GM23338 (cell line): Measurements from ENCODE around the gene TIPIN. TPM values are rescaled to one million over a fixed set of nuclear protein-coding genes. Genes with fewer than 3 reads are reported as not detected.
A peak's percentile ranks its signal among the peaks of the same experiment; 100 is the strongest.

Experiments used
- ATAC-seq: fragments of 200-7000 bp; cut with Tn5 transposase; 3 replicates; pipeline ENCODE4 v1.9.1; 2020
- DNase-seq: peaks from one replicate; pipeline ENCODE4 v3.0.0-alpha.2; 2015; ENCODE audit warnings: low spot score
- H2AFZ ChIP-seq: fragments of 200-600 bp; sonication (generic); 2 replicates; pipeline ENCODE4 v1.8.0; 2016; ENCODE audit warnings: antibody characterized with exemption, mild to moderate bottlenecking, moderate library complexity
- H3F3A ChIP-seq: fragments of 200-600 bp; sonication (generic); replicated peaks from 2 replicates; pipeline ENCODE4 v1.8.0; 2017; ENCODE audit warnings: antibody characterized with exemption, mixed run types, low read depth
- H3K27ac ChIP-seq: fragments of 200-600 bp; sonication (generic); 2 replicates; pipeline ENCODE4 v1.6.1; 2016; ENCODE audit warnings: low read depth
- H3K27me3 ChIP-seq: fragments of 200-600 bp; sonication (generic); 2 replicates; pipeline ENCODE4 v1.8.0; 2016; ENCODE audit warnings: mild to moderate bottlenecking, mixed run types, moderate library complexity; ENCODE audit not compliant: insufficient read depth
- H3K36me3 ChIP-seq: fragments of 200-600 bp; sonication (generic); 2 replicates; pipeline ENCODE4 v1.8.0; 2016; ENCODE audit warnings: mild to moderate bottlenecking; ENCODE audit not compliant: insufficient read depth
- H3K4me1 ChIP-seq: fragments of 200-600 bp; sonication (generic); 2 replicates; pipeline ENCODE4 v1.8.0; 2016; ENCODE audit warnings: mild to moderate bottlenecking, moderate library complexity; ENCODE audit not compliant: insufficient read depth
- H3K4me2 ChIP-seq: fragments of 200-600 bp; sonication (generic); 2 replicates; pipeline ENCODE4 v1.7.1; 2017; ENCODE audit warnings: mixed run types
- H3K4me3 ChIP-seq: fragments of 200-600 bp; sonication (generic); 2 replicates; pipeline ENCODE4 v1.6.1; 2016; ENCODE audit warnings: mixed run types
- H3K79me2 ChIP-seq: fragments of 200-600 bp; sonication (generic); replicated peaks from 2 replicates; pipeline ENCODE4 v1.8.0; 2017; ENCODE audit warnings: mild to moderate bottlenecking; ENCODE audit not compliant: insufficient read depth
- H3K9me2 ChIP-seq: fragments of 200-600 bp; sonication (generic); 2 replicates; pipeline ENCODE4 v1.8.0; 2017; ENCODE audit not compliant: insufficient read depth
- H4K20me1 ChIP-seq: fragments of 200-600 bp; sonication (generic); replicated peaks from 2 replicates; pipeline ENCODE4 v1.8.0; 2017; ENCODE audit warnings: mild to moderate bottlenecking; ENCODE audit not compliant: insufficient read depth
- H3K27ac Mint-ChIP-seq: 2 replicates; pipeline ENCODE4 v1.8.0; 2020; ENCODE audit warnings: inconsistent platforms, mild to moderate bottlenecking, moderate library complexity, mixed read lengths
- H3K27me3 Mint-ChIP-seq: 3 replicates; pipeline ENCODE4 v1.8.0; 2022; ENCODE audit warnings: low read depth, mild to moderate bottlenecking, moderate library complexity, mixed read lengths, inconsistent platforms; ENCODE audit not compliant: insufficient read depth, poor library complexity
- H3K36me3 Mint-ChIP-seq: 3 replicates; pipeline ENCODE4 v1.8.0; 2021; ENCODE audit warnings: low read depth, mild to moderate bottlenecking, inconsistent platforms, moderate library complexity, mixed read lengths
- H3K4me1 Mint-ChIP-seq: 3 replicates; pipeline ENCODE4 v1.8.0; 2020; ENCODE audit warnings: mild to moderate bottlenecking, inconsistent platforms, mixed read lengths
- H3K4me3 Mint-ChIP-seq: 3 replicates; pipeline ENCODE4 v1.8.0; 2021; ENCODE audit warnings: moderate library complexity, mild to moderate bottlenecking, inconsistent platforms, mixed read lengths
- H3K9me3 Mint-ChIP-seq: 3 replicates; pipeline ENCODE4 v1.8.0; 2020; ENCODE audit warnings: moderate library complexity, mild to moderate bottlenecking, inconsistent platforms, mixed read lengths
- CREB1 ChIP-seq: fragments of 250-450 bp; sonication (Bioruptor Pico); IDR thresholded peaks from 2 replicates; pipeline ENCODE4 v1.5.0; 2020; ENCODE audit warnings: low read depth, mild to moderate bottlenecking, moderate library complexity
- JUNB ChIP-seq: IDR thresholded peaks from one replicate; pipeline ENCODE4 v1.6.1; 2016; ENCODE audit warnings: antibody characterized with exemption; ENCODE audit not compliant: unreplicated experiment
- STAT1 ChIP-seq: IDR thresholded peaks from one replicate; pipeline ENCODE4 v1.6.1; 2016; ENCODE audit warnings: antibody characterized with exemption; ENCODE audit not compliant: unreplicated experiment
- ZNF331 ChIP-seq: fragments of 250-450 bp; sonication (Bioruptor Pico); IDR thresholded peaks from 2 replicates; pipeline ENCODE4 v1.5.0; 2020; ENCODE audit warnings: low read depth, mild to moderate bottlenecking, moderate library complexity
- polyA plus RNA-seq: library from polyadenylated mRNA; unstranded; fragments of >200 nt; fragmentation: Nextera tagmentation; extraction: Ambion mirVana; gene quantifications from 2 replicates; pipeline ENCODE4 v1.2.1, GENCODE V29; 2016
- total RNA-seq: library from RNA; depleted of rRNA; stranded (reverse); fragments of >200 nt; shearing (Covaris generic); gene quantifications from 2 replicates; pipeline ENCODE4 v1.2.3, GENCODE V29; 2014
- TF ChIP-seq, protein P1 (sequence below): fragments of 250-450 bp; sonication (Bioruptor Pico); IDR thresholded peaks from 2 replicates; pipeline ENCODE4 v1.5.0; 2020; ENCODE audit warnings: mild to moderate bottlenecking, moderate library complexity
- TF ChIP-seq, protein P2 (sequence below): IDR thresholded peaks from one replicate; pipeline ENCODE4 v1.6.1; 2018; ENCODE audit warnings: antibody characterized with exemption; ENCODE audit not compliant: unreplicated experiment

Gene TIPIN
- total and polyA plus RNA-seq, 2 experiments from 2014 or later, result 25.3 to 39.1 TPM

DNA sequence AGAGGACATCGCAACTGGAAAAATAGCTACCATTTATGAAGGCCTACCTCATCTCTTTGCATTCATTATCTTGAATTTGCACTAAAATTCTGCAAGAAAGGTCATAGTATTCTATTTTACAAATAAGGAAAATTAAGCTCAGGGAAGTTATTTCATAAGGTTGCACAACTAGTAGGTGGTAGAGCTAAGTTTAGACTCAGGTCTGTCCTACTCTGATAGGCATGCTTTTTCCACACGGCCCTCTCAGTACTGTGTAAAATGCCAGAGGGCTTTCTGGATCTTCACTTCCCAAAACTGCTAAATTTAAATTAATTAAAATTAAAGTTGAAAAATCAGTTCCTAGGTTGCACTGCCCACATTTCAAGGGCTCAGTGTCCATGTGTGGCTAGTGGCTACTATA is 48.5 kb upstream of the TIPIN start (continued):
- TF ChIP-seq, protein P1, sequence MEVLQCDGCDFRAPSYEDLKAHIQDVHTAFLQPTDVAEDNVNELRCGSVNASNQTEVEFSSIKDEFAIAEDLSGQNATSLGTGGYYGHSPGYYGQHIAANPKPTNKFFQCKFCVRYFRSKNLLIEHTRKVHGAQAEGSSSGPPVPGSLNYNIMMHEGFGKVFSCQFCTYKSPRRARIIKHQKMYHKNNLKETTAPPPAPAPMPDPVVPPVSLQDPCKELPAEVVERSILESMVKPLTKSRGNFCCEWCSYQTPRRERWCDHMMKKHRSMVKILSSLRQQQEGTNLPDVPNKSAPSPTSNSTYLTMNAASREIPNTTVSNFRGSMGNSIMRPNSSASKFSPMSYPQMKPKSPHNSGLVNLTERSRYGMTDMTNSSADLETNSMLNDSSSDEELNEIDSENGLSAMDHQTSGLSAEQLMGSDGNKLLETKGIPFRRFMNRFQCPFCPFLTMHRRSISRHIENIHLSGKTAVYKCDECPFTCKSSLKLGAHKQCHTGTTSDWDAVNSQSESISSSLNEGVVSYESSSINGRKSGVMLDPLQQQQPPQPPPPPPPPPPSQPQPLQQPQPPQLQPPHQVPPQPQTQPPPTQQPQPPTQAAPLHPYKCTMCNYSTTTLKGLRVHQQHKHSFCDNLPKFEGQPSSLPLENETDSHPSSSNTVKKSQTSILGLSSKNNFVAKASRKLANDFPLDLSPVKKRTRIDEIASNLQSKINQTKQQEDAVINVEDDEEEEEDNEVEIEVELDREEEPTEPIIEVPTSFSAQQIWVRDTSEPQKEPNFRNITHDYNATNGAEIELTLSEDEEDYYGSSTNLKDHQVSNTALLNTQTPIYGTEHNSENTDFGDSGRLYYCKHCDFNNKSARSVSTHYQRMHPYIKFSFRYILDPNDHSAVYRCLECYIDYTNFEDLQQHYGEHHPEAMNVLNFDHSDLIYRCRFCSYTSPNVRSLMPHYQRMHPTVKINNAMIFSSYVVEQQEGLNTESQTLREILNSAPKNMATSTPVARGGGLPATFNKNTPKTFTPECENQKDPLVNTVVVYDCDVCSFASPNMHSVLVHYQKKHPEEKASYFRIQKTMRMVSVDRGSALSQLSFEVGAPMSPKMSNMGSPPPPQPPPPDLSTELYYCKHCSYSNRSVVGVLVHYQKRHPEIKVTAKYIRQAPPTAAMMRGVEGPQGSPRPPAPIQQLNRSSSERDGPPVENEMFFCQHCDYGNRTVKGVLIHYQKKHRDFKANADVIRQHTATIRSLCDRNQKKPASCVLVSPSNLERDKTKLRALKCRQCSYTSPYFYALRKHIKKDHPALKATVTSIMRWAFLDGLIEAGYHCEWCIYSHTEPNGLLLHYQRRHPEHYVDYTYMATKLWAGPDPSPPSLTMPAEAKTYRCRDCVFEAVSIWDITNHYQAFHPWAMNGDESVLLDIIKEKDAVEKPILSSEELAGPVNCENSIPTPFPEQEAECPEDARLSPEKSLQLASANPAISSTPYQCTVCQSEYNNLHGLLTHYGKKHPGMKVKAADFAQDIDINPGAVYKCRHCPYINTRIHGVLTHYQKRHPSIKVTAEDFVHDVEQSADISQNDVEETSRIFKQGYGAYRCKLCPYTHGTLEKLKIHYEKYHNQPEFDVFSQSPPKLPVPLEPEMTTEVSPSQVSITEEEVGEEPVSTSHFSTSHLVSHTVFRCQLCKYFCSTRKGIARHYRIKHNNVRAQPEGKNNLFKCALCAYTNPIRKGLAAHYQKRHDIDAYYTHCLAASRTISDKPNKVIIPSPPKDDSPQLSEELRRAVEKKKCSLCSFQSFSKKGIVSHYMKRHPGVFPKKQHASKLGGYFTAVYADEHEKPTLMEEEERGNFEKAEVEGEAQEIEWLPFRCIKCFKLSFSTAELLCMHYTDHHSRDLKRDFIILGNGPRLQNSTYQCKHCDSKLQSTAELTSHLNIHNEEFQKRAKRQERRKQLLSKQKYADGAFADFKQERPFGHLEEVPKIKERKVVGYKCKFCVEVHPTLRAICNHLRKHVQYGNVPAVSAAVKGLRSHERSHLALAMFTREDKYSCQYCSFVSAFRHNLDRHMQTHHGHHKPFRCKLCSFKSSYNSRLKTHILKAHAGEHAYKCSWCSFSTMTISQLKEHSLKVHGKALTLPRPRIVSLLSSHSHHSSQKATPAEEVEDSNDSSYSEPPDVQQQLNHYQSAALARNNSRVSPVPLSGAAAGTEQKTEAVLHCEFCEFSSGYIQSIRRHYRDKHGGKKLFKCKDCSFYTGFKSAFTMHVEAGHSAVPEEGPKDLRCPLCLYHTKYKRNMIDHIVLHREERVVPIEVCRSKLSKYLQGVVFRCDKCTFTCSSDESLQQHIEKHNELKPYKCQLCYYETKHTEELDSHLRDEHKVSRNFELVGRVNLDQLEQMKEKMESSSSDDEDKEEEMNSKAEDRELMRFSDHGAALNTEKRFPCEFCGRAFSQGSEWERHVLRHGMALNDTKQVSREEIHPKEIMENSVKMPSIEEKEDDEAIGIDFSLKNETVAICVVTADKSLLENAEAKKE (CRISPR knock-in tag), result no peak

DNA sequence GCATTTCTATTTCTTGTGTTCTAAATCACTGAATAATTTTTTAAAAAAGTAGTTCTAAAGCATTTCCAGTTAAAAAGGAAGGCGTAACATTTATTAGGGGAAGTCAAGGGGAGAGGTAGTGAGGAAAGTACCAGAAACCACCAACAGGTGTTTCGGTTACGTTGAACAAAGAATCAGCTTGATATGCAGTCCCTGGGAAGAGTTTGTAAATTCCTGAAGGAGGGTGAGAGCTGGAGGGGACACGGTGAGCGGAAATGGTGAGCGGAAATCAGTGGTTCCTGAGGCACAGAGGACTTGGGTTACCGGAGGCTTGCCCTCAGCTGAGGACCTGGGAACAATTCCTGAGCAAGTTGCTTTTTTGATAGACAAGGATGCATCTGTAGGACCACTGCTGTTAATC is 48.0 kb upstream of the TIPIN start:
- H4K20me1 ChIP-seq, result 0 out of 2 replicates have a peak, but pooled peaks cover 5% of the 10 kb centered on the region
- no peak for TF ChIP-seq JUNB
- TF ChIP-seq, protein P2, sequence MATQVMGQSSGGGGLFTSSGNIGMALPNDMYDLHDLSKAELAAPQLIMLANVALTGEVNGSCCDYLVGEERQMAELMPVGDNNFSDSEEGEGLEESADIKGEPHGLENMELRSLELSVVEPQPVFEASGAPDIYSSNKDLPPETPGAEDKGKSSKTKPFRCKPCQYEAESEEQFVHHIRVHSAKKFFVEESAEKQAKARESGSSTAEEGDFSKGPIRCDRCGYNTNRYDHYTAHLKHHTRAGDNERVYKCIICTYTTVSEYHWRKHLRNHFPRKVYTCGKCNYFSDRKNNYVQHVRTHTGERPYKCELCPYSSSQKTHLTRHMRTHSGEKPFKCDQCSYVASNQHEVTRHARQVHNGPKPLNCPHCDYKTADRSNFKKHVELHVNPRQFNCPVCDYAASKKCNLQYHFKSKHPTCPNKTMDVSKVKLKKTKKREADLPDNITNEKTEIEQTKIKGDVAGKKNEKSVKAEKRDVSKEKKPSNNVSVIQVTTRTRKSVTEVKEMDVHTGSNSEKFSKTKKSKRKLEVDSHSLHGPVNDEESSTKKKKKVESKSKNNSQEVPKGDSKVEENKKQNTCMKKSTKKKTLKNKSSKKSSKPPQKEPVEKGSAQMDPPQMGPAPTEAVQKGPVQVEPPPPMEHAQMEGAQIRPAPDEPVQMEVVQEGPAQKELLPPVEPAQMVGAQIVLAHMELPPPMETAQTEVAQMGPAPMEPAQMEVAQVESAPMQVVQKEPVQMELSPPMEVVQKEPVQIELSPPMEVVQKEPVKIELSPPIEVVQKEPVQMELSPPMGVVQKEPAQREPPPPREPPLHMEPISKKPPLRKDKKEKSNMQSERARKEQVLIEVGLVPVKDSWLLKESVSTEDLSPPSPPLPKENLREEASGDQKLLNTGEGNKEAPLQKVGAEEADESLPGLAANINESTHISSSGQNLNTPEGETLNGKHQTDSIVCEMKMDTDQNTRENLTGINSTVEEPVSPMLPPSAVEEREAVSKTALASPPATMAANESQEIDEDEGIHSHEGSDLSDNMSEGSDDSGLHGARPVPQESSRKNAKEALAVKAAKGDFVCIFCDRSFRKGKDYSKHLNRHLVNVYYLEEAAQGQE, result no peak
- no peak for TF ChIP-seq ZNF331 (CRISPR knock-in tag)
- TF ChIP-seq STAT1, result no peak
- TF ChIP-seq CREB1 (CRISPR knock-in tag), result peak; percentile 63

More for the DNA sequence above, 48.0 kb upstream of the TIPIN start:
- ATAC-seq (peak; percentile 92), DNase-seq (peak; percentile 95)
- Mint-ChIP-seq H3K4me1 (peaks cover 84% of the 10 kb centered on the region), H3K9me3 (no peaks in the 10 kb centered on the region), H3K4me3 (peak overlapping the region; percentile 27; the same call in 2 of the 3 replicates), H3K27me3 (peaks cover 8% of the 10 kb centered on the region), H3K27ac (peak overlapping the region; percentile 94), H3K36me3 (no peaks in the 10 kb centered on the region; the same call in 2 of the 3 replicates)
- Histone ChIP-seq H3F3A (no peaks in the 10 kb centered on the region; the same call in 1 of the 2 replicates), H3K27me3 (no peaks in the 10 kb centered on the region), H3K4me3 (0 out of 2 replicates have a peak overlapping the region, but pooled peaks have one; percentile 3), H3K9me2 (no peaks in the 10 kb centered on the region), H3K4me1 (peaks cover 49% of the 10 kb centered on the region), H3K36me3 (no peaks in the 10 kb centered on the region), H3K27ac (peak overlapping the region; percentile 85), H3K79me2 (peaks cover 88% of the 10 kb centered on the region), H3K4me2 (peak overlapping the region; percentile 37), H2AFZ (no peak overlapping the region)
